Kidney epithelial cell (primary cell): ENCODE measurements around the gene TMEM135. TPM values are rescaled to one million over a fixed set of nuclear protein-coding genes. Genes with fewer than 3 reads are reported as not detected.
"Not testable (repeated sequence)": the region's sequence is repeated elsewhere in the genome, so short reads cannot be mapped to it uniquely, and the experiment has no call there.

ENCODE experiments used
- DNase-seq: peaks from one replicate; pipeline ENCODE4 v3.0.0-alpha.2; 2010; ENCODE audit warnings: low read depth
- H3K27me3 ChIP-seq: 2 replicates; pipeline ENCODE4 v1.6.0; 2011; ENCODE audit warnings: low read length; ENCODE audit not compliant: control insufficient read depth, insufficient read depth
- H3K36me3 ChIP-seq: 2 replicates; pipeline ENCODE4 v1.5.1; 2011; ENCODE audit warnings: low read length; ENCODE audit not compliant: control insufficient read depth, insufficient read depth
- H3K4me3 ChIP-seq: 2 replicates; pipeline ENCODE4 v1.5.1; 2011; ENCODE audit warnings: low read depth, mild to moderate bottlenecking, control low read depth, low read length
- CTCF ChIP-seq: IDR thresholded peaks from 2 replicates; pipeline ENCODE4 v1.5.1; 2011; ENCODE audit warnings: mild to moderate bottlenecking, moderate library complexity, low read length, control low read depth, inconsistent platforms; ENCODE audit not compliant: insufficient read depth, poor library complexity, severe bottlenecking
- total RNA-seq: library from RNA; depleted of rRNA; stranded (reverse); fragments of >200 nt; gene quantifications from 2 replicates; pipeline ENCODE4 v1.2.3, GENCODE V29; 2015

TMEM135 gene
- total RNA-seq, 1 donor from 2014 or later: 14.5 TPM

GRCh38 chr11:87015645-87016044, 22.1 kb upstream of the TMEM135 start:
- no peak for TF ChIP-seq CTCF
- Histone ChIP-seq H3K27me3 (no peaks in the 10 kb centered on the region), H3K36me3 (no peaks in the 10 kb centered on the region), H3K4me3 (no peak overlapping the region)
- no peak for DNase-seq

- Histone ChIP-seq H3K36me3 (no peaks in the 10 kb centered on the region), H3K4me3 (no peak overlapping the region), H3K27me3 (no peaks in the 10 kb centered on the region)
- TF ChIP-seq CTCF: no peak
- DNase-seq: no peak
These were observed 18.0 kb upstream of the TMEM135 start for GRCh38 chr11:87019613-87020271.

- H3K36me3 ChIP-seq: no peaks in the 10 kb centered on the region
- no peak overlapping the region for H3K4me3 ChIP-seq
- TF ChIP-seq CTCF: no peak
- no peak for DNase-seq
- H3K27me3 ChIP-seq: no peaks in the 10 kb centered on the region
These were observed 17.4 kb upstream of the TMEM135 start for GRCh38 chr11:87020336-87020735.

GRCh38 chr11:87020764-87021365, 16.9 kb upstream of the TMEM135 start:
- Histone ChIP-seq H3K4me3 (no peak overlapping the region), H3K36me3 (no peaks in the 10 kb centered on the region), H3K27me3 (no peaks in the 10 kb centered on the region)
- TF ChIP-seq CTCF: no peak
- no peak for DNase-seq

GRCh38 chr11:87022254-87022653, 15.5 kb upstream of the TMEM135 start:
- Histone ChIP-seq H3K4me3 (no peak overlapping the region), H3K36me3 (no peaks in the 10 kb centered on the region), H3K27me3 (no peaks in the 10 kb centered on the region)
- DNase-seq: no peak
- no peak for TF ChIP-seq CTCF

GRCh38 chr11:87022738-87023137, 15.0 kb upstream of the TMEM135 start:
- TF ChIP-seq CTCF: no peak
- DNase-seq: no peak
- no peak overlapping the region for H3K4me3 ChIP-seq
- no peaks in the 10 kb centered on the region for H3K27me3 ChIP-seq
- no peaks in the 10 kb centered on the region for H3K36me3 ChIP-seq

- H3K4me3 ChIP-seq, H3K27me3 ChIP-seq, H3K36me3 ChIP-seq, DNase-seq: not testable (repeated sequence)
These were observed 11.3 kb upstream of the TMEM135 start for GRCh38 chr11:87026415-87026814.
